Aorta (tissue), 5 donors: Measurements from ENCODE around the gene TK2. TPM values are rescaled to one million over a fixed set of nuclear protein-coding genes. Genes with fewer than 3 reads are reported as not detected.

Source experiments
- ATAC-seq: fragments of 200-7000 bp; cut with Tn5 transposase; one replicate; pipeline ENCODE4 v1.9.1; 2022; ENCODE audit warnings: moderate library complexity; ENCODE audit not compliant: low FRiP score
- DNase-seq, 2 donors: peaks; one replicate each; pipeline ENCODE4 v3.0.0-alpha.2; 2020
- H3K27ac ChIP-seq, 2 donors: one replicate each; pipeline ENCODE4 v1.5.1; 2013; ENCODE audit warnings: low read length in 2 of 2, mild to moderate bottlenecking in 2 of 2, moderate library complexity in 2 of 2, control low read depth in 1 of 2, inconsistent platforms in 1 of 2, low read depth in 1 of 2
- H3K27me3 ChIP-seq, 2 donors: one replicate each; pipeline ENCODE4 v1.6.1; 2013; ENCODE audit warnings: control low read depth in 1 of 2, low read length in 1 of 2, mild to moderate bottlenecking in 1 of 2, moderate library complexity in 1 of 2; ENCODE audit not compliant: insufficient read depth in 2 of 2, control insufficient read depth in 1 of 2
- H3K36me3 ChIP-seq, 2 donors: one replicate each; pipeline ENCODE4 v1.6.1; 2013; ENCODE audit warnings: control low read depth in 1 of 2, low read length in 1 of 2, mild to moderate bottlenecking in 1 of 2; ENCODE audit not compliant: insufficient read depth in 2 of 2, control insufficient read depth in 1 of 2
- H3K4me1 ChIP-seq, 2 donors: one replicate each; pipeline ENCODE4 v1.6.1; 2013; ENCODE audit warnings: low read length in 2 of 2, control low read depth in 1 of 2, mild to moderate bottlenecking in 1 of 2, moderate library complexity in 1 of 2; ENCODE audit not compliant: insufficient read depth in 2 of 2, control insufficient read depth in 1 of 2
- H3K4me3 ChIP-seq, 2 donors: one replicate each; pipeline ENCODE4 v1.5.1; 2013; ENCODE audit warnings: low read length in 2 of 2, control low read depth in 1 of 2, mild to moderate bottlenecking in 1 of 2
- H3K9me3 ChIP-seq: one replicate; pipeline ENCODE4 v1.6.1; 2013; ENCODE audit warnings: mild to moderate bottlenecking, low read length; ENCODE audit not compliant: control insufficient read depth
- WGBS, 2 donors: extraction: QIAGEN DNeasy Blood & Tissue Kit; methylation state at CpG; one replicate each; pipeline ENCODE4 v1.1.7; 2013; 5-methylcytosine and 5-hydroxymethylcytosine counted together
- intact Hi-C, 2 donors: fragments of 100-400 bp; cut with DNase I; formaldehyde crosslinking; loops; one replicate each; pipeline versions ENCODE4 v1.14.2 to v1.15.0; 2022
- polyA plus RNA-seq, 2 donors: library from polyadenylated mRNA; stranded (reverse); fragments of 200-250 nt; gene quantifications; one replicate each; pipeline ENCODE4 v1.2.3, GENCODE V29; 2013
- total RNA-seq, 2 donors: library from RNA; stranded (reverse); fragmentation: NEBNext Ultra II Directional; extraction: Animal tissue kit (Norgen Biotek cat#: 25700); gene quantifications; one replicate each; pipeline ENCODE4 v1.2.1, GENCODE V29; 2021
- donor health status: healthy with polysubstance abuse.
- donor health status: Bipolar disorder and iron deficiency.
- donor health status: DM: no; HTN: no; CAD: no.
- donor health status: DM: no; HTN: no; CAD: no.
- donor health status: DM: yes; HTN: yes; CAD: no.

Gene TK2
- total and polyA plus RNA-seq, 4 donors: 18.9 to 43.4 (median 28.9) TPM

DNA sequence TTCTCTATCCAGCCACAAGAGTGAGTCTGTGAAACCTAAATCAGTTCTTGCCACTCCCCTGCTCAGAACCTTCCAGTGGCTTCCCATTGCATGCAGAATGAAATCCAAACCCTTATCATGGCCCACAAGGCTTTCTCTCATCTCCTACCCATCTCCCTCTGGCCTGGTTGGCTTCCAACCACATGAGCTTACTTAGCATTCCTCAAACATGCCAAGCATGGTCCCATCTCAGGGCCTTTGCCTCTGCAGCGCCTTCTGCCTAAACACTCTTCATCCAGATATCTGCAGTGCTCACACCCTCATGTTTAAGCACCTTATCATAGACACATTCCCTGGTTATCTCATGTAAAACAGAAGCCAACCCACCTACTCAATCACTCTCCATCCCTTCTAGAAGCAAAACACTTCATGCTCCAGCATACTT, 15.5 kb downstream of the TK2 start:
- H3K9me3 ChIP-seq: no peaks in the 10 kb centered on the region
- H3K27me3 ChIP-seq: no peaks in the 10 kb centered on the region
- 98 to 100% methylated on average over 1 of the region's 1 CpG for WGBS, 2 donors
- H3K4me3 ChIP-seq: no peak overlapping the region
- DNase-seq (peak in 1 of 2 donors; percentile 9), ATAC-seq (no peak)
- H3K4me1 ChIP-seq: no peaks in the 10 kb centered on the region
- peaks cover 0 to 1% of the 10 kb centered on the region in 2 donors for H3K36me3 ChIP-seq
- H3K27ac ChIP-seq: no peak overlapping the region
- intact Hi-C loops: no loop called here

DNA sequence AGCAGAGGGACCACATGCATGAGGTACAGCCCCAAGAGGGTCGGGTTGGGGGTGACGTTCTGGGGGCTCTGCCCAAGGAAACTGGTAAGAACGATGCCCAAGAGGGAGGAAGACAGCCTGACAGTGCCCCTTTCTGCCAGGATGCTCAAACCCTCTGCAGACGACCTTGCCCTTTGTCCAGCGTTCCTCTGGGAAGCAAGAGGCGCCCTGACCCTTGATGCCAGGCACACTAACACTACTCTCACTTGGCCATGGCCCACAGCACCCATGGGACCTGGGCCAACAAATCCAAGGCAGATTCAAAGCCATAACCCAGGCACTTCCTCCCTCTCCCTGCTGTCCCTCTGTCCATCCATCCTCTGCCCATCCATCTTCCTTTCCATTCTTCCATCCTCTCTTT, 20.4 kb downstream of the TK2 start:
- ATAC-seq (no peak), DNase-seq (peak in 1 of 2 donors; percentile 42)
- Histone ChIP-seq H3K27me3 (no peaks in the 10 kb centered on the region), H3K4me3 (no peak overlapping the region), H3K27ac (no peak overlapping the region), H3K4me1 (no peaks in the 10 kb centered on the region), H3K36me3 (peaks cover 0 to 11% of the 10 kb centered on the region in 2 donors), H3K9me3 (no peaks in the 10 kb centered on the region)
- intact Hi-C loops: no loop called here
- WGBS, 2 donors: 91 to 94% methylated on average over 6 of the region's 6 CpGs

DNA sequence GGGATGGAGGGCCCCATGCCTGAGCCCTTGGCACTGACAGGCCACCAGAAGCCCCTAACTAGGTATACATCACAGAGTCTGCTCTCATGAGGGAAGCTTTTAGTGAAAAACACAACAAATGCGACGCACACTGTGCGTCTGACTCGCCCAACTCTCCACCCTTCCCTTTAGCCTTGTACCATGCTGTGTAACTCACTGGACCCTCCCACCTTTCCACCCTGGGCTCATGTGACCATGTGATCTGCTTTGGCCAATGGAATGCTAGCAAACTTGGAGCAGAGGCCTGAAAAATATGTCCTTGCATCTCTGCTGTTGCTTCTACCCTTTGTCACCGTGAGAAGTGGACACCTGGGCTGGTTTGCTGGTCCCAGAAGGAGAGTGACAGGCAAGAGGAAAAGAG, 21.6 kb downstream of the TK2 start:
- DNase-seq (no peak), ATAC-seq (no peak)
- Histone ChIP-seq H3K4me1 (no peaks in the 10 kb centered on the region), H3K27ac (no peak overlapping the region), H3K27me3 (no peaks in the 10 kb centered on the region), H3K9me3 (no peaks in the 10 kb centered on the region), H3K4me3 (no peak overlapping the region), H3K36me3 (peaks cover 0 to 10% of the 10 kb centered on the region in 2 donors)
- intact Hi-C loops: no loop called here
- WGBS, 2 donors: 96 to 97% methylated on average over 5 of the region's 5 CpGs

DNA sequence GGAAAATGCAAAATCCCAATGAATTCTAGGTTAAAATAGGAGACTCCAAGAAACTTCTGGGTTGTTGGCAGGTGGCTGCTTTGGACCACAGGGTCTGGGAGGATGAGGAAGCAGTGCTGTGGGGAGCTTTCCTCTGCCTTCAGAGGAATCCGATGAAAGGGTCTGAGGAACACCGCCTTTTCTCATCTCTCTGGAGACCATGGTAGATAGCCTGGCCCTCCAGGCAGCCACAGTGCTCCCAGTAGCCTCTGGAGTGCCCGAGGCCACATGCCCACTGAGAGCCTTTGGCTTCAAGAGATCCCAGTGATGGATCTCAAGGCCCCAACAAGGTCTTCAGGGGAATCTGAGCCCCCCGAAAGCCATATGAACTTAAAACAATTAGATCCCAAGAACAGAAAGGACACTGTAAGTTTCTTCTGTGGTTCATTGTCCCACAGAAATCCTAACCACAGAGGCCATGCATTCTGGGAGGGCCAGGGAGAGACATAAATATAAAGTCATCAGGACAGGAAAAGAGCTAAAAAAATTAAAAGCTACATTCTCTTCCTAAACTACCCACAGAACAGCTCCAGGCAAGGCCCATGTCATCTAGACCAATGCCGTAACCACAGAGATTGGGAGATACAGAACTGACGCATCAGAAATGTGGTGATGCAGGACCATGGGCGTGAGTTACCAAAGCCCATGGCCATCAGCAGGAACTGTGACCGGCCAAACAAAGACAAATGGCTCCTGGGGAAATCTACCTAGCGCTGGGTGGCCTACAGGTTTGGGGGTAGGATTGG, 24.3 kb downstream of the TK2 start:
- WGBS, 2 donors: 92 to 93% methylated on average over 9 of the region's 9 CpGs
- Histone ChIP-seq H3K36me3 (peaks cover 0 to 10% of the 10 kb centered on the region in 2 donors), H3K27ac (no peak overlapping the region), H3K9me3 (no peaks in the 10 kb centered on the region), H3K27me3 (no peaks in the 10 kb centered on the region), H3K4me1 (no peaks in the 10 kb centered on the region), H3K4me3 (no peak overlapping the region)
- DNase-seq (peak in 1 of 2 donors; percentile 50), ATAC-seq (no peak)
- intact Hi-C loops: no loop called here

DNA sequence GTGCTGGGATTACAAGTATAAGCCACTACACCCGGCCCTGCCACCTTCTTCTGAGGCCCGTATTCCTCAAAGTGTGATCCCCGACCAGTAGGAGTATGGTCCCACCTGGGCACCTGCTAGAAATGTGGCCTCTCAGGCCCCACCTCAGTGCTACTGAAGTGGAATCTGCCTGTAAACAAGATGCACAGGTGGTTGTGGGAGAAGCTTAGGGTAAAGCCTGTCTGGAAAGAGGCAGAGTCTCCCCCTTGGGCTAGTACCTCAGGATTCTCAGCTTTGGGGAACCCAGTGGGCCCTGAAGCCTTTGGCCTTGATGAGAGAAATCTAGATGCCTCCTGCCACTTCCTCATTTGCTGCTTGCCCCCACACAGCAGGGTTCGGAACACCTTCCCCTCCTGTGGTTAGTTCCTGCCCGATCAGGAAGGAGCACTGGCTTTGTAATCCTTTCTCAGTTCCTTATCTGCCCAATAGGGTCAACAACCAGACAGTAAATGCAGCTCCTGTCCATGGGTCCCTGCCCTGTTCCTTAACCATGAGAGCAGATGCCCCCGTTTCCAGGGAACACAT, 25.2 kb downstream of the TK2 start:
- H3K36me3 ChIP-seq: peaks cover 0 to 10% of the 10 kb centered on the region in 2 donors
- intact Hi-C loops: no loop called here
- ATAC-seq (peak; percentile 19), DNase-seq (peak; percentile 63 to 72)
- H3K27ac ChIP-seq: no peak overlapping the region
- no peak overlapping the region for H3K4me3 ChIP-seq
- H3K27me3 ChIP-seq: no peaks in the 10 kb centered on the region
- WGBS, 2 donors: 83 to 84% methylated on average over 6 of the region's 6 CpGs
- H3K9me3 ChIP-seq: no peaks in the 10 kb centered on the region
- H3K4me1 ChIP-seq: no peaks in the 10 kb centered on the region

DNA sequence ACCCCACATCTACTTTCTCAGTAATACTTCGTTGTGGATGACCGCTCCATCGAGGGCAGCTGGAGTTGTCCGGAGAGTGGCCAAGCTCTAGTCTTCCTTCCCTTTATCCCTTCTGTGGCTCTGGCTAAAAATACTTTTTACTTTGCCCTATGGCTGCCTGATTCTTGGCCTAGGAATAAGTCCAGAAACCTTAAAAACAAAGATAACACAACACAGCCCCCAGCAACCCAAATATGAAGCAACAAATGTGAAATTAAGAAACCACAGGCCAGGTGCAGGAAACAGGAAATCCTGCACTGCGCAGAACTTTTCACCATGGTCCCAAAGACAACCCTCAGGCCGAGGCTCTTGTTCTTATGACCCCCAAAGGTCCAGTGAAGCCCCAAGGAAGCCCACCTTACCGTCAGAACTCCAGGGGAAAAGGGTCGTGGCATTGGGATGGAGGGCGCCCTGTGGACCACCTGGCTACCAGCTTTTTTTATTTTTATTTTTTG, 26.0 kb downstream of the TK2 start:
- DNase-seq (peak in 1 of 2 donors; percentile 48), ATAC-seq (no peak)
- no peaks in the 10 kb centered on the region for H3K9me3 ChIP-seq
- no peak overlapping the region for H3K27ac ChIP-seq
- H3K27me3 ChIP-seq: no peaks in the 10 kb centered on the region
- 90 to 91% methylated on average over 9 of the region's 9 CpGs for WGBS, 2 donors
- H3K4me1 ChIP-seq: no peaks in the 10 kb centered on the region
- H3K36me3 ChIP-seq: peaks cover 0 to 8% of the 10 kb centered on the region in 2 donors
- intact Hi-C loops: no loop called here
- H3K4me3 ChIP-seq: no peak overlapping the region

DNA sequence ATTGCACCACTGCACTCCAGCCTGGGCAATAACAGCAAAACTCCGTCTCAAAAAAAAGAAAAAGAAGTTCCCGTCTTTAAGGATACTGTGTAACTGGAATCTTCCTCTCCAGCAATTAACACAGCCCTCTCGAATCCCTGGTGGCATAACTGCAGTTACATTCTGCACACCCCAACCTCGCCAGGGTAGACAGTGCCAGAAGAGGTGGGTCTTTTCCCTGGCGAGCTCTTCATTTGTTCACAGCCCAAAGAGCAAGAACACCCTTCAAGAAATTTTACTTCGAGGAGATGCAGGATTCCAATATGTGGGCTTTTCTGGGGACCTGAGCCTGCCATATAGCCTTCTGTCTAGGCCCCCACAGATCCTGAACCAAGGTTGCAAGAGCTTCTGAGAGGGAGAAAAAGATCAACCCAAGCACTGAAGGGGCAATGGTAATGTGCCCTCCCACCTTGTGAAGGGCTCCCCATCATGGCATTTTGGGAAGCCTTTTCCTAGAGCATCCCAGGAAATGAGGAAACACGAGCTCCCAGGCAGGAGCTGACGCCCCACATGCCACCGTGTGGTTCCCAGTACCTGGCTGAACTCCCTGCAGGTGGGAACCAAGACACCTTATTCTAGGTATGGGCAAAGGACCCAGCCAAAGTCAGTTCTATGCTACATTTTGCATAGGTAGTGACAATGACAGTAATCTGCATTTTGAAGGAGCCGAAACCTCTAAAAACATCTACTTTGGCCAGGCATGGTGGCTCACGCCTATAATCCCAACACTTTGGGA, 26.9 kb downstream of the TK2 start:
- ATAC-seq (no peak), DNase-seq (peak in 1 of 2 donors; percentile 44)
- H3K4me3 ChIP-seq: no peak overlapping the region
- no peak overlapping the region for H3K27ac ChIP-seq
- peaks cover 0 to 4% of the 10 kb centered on the region in 2 donors for H3K36me3 ChIP-seq
- no peaks in the 10 kb centered on the region for H3K9me3 ChIP-seq
- no peaks in the 10 kb centered on the region for H3K27me3 ChIP-seq
- no peaks in the 10 kb centered on the region for H3K4me1 ChIP-seq
- WGBS, 2 donors: 71 to 75% methylated on average over 11 of the region's 11 CpGs
- intact Hi-C loops: no loop called here

DNA sequence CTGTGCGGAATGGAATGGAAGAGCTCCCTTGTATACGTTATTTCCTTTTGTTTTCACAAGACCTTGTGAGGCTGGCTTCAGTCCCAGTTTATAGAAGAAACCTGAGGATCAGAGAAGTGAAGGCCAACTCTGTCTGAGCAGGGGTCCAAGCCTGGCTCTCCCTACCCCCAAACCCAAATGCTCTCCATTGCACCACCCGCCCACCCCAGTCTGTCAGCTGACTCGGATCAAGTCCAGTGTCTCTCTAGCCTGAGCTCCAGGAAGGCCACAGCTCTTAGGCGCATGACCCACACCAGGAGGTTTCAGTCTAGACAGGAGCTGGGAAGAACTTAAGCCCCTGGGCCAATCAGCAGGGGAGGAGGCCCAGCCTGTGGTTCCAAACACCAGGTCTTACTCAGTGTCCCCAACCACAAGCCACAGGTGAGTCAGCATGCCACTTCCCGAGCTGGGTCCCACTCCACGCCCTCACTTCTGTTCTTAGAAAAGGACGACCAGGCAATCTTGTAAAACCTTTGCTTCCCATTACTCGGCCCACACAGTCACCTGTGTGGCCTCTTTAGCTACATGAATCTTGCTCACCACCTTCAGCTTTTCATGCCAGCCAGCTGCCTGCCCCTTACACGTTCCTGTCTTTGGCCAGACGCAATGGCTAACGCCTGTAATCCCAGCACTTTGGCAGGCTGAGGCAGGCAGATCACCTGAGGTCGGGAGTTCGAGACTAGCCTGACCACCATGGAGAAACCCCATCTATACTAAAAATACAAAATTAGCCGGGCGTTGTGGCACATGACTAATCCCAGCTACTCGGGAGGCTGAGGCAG, 27.8 kb downstream of the TK2 start:
- Histone ChIP-seq H3K9me3 (no peaks in the 10 kb centered on the region), H3K4me1 (no peaks in the 10 kb centered on the region), H3K4me3 (no peak overlapping the region), H3K36me3 (peaks cover 0 to 3% of the 10 kb centered on the region in 2 donors), H3K27me3 (no peaks in the 10 kb centered on the region), H3K27ac (peak overlapping the region in 1 of 2 donors; percentile 6)
- no peak for ATAC-seq
- DNase-seq: peak; percentile 75 to 82
- 78 to 82% methylated on average over 17 of the region's 17 CpGs for WGBS, 2 donors
- intact Hi-C loops: no loop called here
